Neural crest cell (in vitro differentiated cells): Measurements from ENCODE around the gene ZNF629. TPM values are rescaled to one million over a fixed set of nuclear protein-coding genes. Genes with fewer than 3 reads are reported as not detected.

Source experiments
- DNase-seq: peaks from one replicate; pipeline ENCODE4 v3.0.0; 2021; ENCODE audit warnings: low read depth, mixed read lengths, low spot score
- H3K27ac Mint-ChIP-seq: one replicate; pipeline ENCODE4 v1.8.0; 2021; ENCODE audit warnings: mild to moderate bottlenecking, mixed read lengths; ENCODE audit not compliant: unreplicated experiment
- H3K27me3 Mint-ChIP-seq: 2 replicates; pipeline ENCODE4 v1.8.0; 2021; ENCODE audit warnings: low read depth, mild to moderate bottlenecking, mixed read lengths
- H3K36me3 Mint-ChIP-seq: 2 replicates; pipeline ENCODE4 v1.8.0; 2021; ENCODE audit warnings: low read depth, mild to moderate bottlenecking, mixed read lengths
- H3K4me1 Mint-ChIP-seq: 2 replicates; pipeline ENCODE4 v1.8.0; 2021; ENCODE audit warnings: mixed read lengths
- H3K4me3 Mint-ChIP-seq: one replicate; pipeline ENCODE4 v1.8.0; 2021; ENCODE audit warnings: mild to moderate bottlenecking, mixed read lengths
- H3K9me3 Mint-ChIP-seq: 2 replicates; pipeline ENCODE4 v1.8.0; 2021; ENCODE audit warnings: mixed read lengths
- CTCF ChIP-seq: fragments of 200-600 bp; sonication (generic); conservative IDR thresholded peaks from 2 replicates; pipeline ENCODE4 v1.5.0; 2021; ENCODE audit warnings: antibody characterized with exemption, mild to moderate bottlenecking
- total RNA-seq: library from RNA; stranded (reverse); gene quantifications from 2 replicates; pipeline ENCODE4 v1.2.1, GENCODE V29; 2021

The ZNF629 gene
- total RNA-seq, 1 donor from 2014 or later, result 41.0 TPM

- Mint-ChIP-seq H3K4me1 (peaks cover 23% of the 10 kb centered on the region), H3K36me3 (peaks cover 16% of the 10 kb centered on the region), H3K27ac (no peak overlapping the region), H3K4me3 (peak overlapping the region; percentile 96), H3K27me3 (peaks cover 2% of the 10 kb centered on the region), H3K9me3 (no peaks in the 10 kb centered on the region)
- no peak for TF ChIP-seq CTCF
- DNase-seq, result no peak
These were observed 40.3 kb downstream of the ZNF629 start for GRCh38 chr16:30746638-30747175.

GRCh38 chr16:30745082-30745481, 41.9 kb downstream of the ZNF629 start:
- DNase-seq, result no peak
- Mint-ChIP-seq H3K4me3 (peak overlapping the region; percentile 29), H3K36me3 (peaks cover 17% of the 10 kb centered on the region), H3K27ac (no peak overlapping the region), H3K9me3 (no peaks in the 10 kb centered on the region), H3K27me3 (peaks cover 2% of the 10 kb centered on the region), H3K4me1 (peaks cover 23% of the 10 kb centered on the region)
- no peak for TF ChIP-seq CTCF

- H3K4me1 Mint-ChIP-seq, result peaks cover 18% of the 10 kb centered on the region
These were observed 42.8 kb downstream of the ZNF629 start for GRCh38 chr16:30744183-30744582.

GRCh38 chr16:30743716-30744115, 43.3 kb downstream of the ZNF629 start:
- Mint-ChIP-seq H3K9me3 (no peaks in the 10 kb centered on the region), H3K36me3 (peaks cover 17% of the 10 kb centered on the region), H3K27me3 (peaks cover 2% of the 10 kb centered on the region), H3K4me1 (peaks cover 14% of the 10 kb centered on the region), H3K27ac (peak overlapping the region; percentile 32), H3K4me3 (peak overlapping the region; percentile 20)
- TF ChIP-seq CTCF, result no peak
- no peak for DNase-seq

More at GRCh38 chr16:30744183-30744582, 42.8 kb downstream of the ZNF629 start:
- Mint-ChIP-seq H3K4me3 (peak overlapping the region; percentile 43), H3K9me3 (no peaks in the 10 kb centered on the region), H3K27ac (no peak overlapping the region), H3K36me3 (peaks cover 17% of the 10 kb centered on the region), H3K27me3 (peaks cover 2% of the 10 kb centered on the region)
- no peak for TF ChIP-seq CTCF
- DNase-seq, result no peak

- Mint-ChIP-seq H3K27ac (no peak overlapping the region), H3K36me3 (peaks cover 21% of the 10 kb centered on the region)
These were observed 45.5 kb downstream of the ZNF629 start for GRCh38 chr16:30741461-30741914.

More at GRCh38 chr16:30741461-30741914, 45.5 kb downstream of the ZNF629 start:
- H3K4me1 Mint-ChIP-seq, result no peaks in the 10 kb centered on the region
- no peak overlapping the region for H3K4me3 Mint-ChIP-seq
- no peaks in the 10 kb centered on the region for H3K27me3 Mint-ChIP-seq
- no peak for TF ChIP-seq CTCF
- H3K9me3 Mint-ChIP-seq, result no peaks in the 10 kb centered on the region
- no peak for DNase-seq
